Gastroesophageal sphincter (tissue), 3 donors: ENCODE measurements around the gene CAMK1D.

Source experiments
- POLR2AphosphoS5 ChIP-seq: sonication (generic); formaldehyde crosslinking; IDR thresholded peaks from one replicate; pipeline ENCODE4 v1.6.1; 2017; ENCODE audit warnings: antibody characterized with exemption
- TF ChIP-seq, protein P1 (sequence below), 4 experiments: fragments of 200-600 bp in 2 of 4; fragments of 450-650 bp in 2 of 4; sonication (generic) in 1 of 4; IDR thresholded peaks; one replicate each; pipeline ENCODE4 v1.5.1; 2017 to 2019; ENCODE audit warnings: antibody characterized with exemption in 4 of 4, mild to moderate bottlenecking in 2 of 4, moderate library complexity in 2 of 4

DNA sequence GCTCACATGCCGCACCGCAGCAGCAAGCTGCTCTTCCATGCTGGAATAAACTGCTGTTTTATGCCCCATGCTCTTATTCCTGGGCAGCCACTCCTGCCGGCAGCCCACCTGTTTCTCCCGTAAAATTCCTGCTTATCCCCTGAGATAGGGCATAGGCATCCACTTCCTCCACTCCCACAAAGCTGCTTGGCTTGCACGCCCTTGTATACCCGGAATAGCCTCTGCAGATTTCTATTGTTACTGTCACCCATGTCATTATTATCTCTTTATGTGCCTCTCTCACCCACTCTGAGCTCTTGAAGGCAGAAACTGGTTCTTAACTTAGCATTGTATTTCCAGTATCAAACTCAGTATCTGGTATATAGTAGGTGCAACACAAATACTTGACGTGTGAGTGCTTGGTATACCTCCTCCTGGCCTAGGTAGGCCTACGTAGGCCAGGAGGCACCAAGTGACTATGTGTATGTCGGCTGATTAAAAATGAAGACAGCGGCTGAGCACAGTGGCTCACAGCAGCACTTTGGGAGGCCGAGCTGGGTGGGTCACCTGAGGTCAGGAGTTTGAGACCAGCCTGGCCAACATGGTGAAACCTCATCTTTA, 458.8 kb downstream of the CAMK1D start:
- TF ChIP-seq, protein P1, sequence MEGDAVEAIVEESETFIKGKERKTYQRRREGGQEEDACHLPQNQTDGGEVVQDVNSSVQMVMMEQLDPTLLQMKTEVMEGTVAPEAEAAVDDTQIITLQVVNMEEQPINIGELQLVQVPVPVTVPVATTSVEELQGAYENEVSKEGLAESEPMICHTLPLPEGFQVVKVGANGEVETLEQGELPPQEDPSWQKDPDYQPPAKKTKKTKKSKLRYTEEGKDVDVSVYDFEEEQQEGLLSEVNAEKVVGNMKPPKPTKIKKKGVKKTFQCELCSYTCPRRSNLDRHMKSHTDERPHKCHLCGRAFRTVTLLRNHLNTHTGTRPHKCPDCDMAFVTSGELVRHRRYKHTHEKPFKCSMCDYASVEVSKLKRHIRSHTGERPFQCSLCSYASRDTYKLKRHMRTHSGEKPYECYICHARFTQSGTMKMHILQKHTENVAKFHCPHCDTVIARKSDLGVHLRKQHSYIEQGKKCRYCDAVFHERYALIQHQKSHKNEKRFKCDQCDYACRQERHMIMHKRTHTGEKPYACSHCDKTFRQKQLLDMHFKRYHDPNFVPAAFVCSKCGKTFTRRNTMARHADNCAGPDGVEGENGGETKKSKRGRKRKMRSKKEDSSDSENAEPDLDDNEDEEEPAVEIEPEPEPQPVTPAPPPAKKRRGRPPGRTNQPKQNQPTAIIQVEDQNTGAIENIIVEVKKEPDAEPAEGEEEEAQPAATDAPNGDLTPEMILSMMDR (IDR thresholded peaks at IDR 0.05), result no peak
- no peak for TF ChIP-seq POLR2AphosphoS5
